Stomach (tissue), 4 donors: ENCODE data around the gene ZNF652.

Experiments
- CTCF ChIP-seq, 7 experiments: fragments of 450-650 bp in 4 of 7; fragments of 200-600 bp in 3 of 7; sonication (generic) in 3 of 7; IDR thresholded peaks; one replicate each; pipeline ENCODE4 v1.5.1; 2016 to 2019; ENCODE audit warnings: antibody characterized with exemption in 7 of 7, control low read depth in 2 of 7, mild to moderate bottlenecking in 1 of 7
- EP300 ChIP-seq: sonication (generic); formaldehyde crosslinking; IDR thresholded peaks from one replicate; pipeline ENCODE4 v1.6.1; 2017; ENCODE audit warnings: antibody characterized with exemption

- TF ChIP-seq CTCF (IDR thresholded peaks at IDR 0.05) (no peak), EP300 (no peak)
These were observed 10.4 kb downstream of the ZNF652 start for GRCh38 chr17:49351572-49352140.
